Neuronal stem cell (in vitro differentiated cells): ENCODE data around the gene NEK11.

Source experiments
- DNase-seq: peaks from one replicate; pipeline ENCODE4 v3.0.0-alpha.2; 2013; ENCODE audit warnings: low spot score
- H2AFZ ChIP-seq: one replicate; pipeline ENCODE4 v1.6.1; 2013; ENCODE audit warnings: mild to moderate bottlenecking, low read length, inconsistent platforms
- H2AK5ac ChIP-seq: 2 replicates; pipeline ENCODE4 v1.6.1; 2013; ENCODE audit warnings: low read depth, mild to moderate bottlenecking, inconsistent platforms, low read length, moderate library complexity, mixed read lengths
- H2BK120ac ChIP-seq: 2 replicates; pipeline ENCODE4 v1.6.1; 2013; ENCODE audit warnings: low read depth, mild to moderate bottlenecking, inconsistent platforms, low read length, moderate library complexity, mixed read lengths
- H2BK12ac ChIP-seq: one replicate; pipeline ENCODE4 v1.6.1; 2013; ENCODE audit warnings: low read length, inconsistent platforms
- H2BK15ac ChIP-seq: 2 replicates; pipeline ENCODE4 v1.6.1; 2013; ENCODE audit warnings: mild to moderate bottlenecking, low read length, inconsistent platforms, mixed read lengths
- H2BK5ac ChIP-seq: one replicate; pipeline ENCODE4 v1.6.1; 2013; ENCODE audit warnings: inconsistent platforms, mild to moderate bottlenecking, low read length, moderate library complexity
- H3K14ac ChIP-seq: one replicate; pipeline ENCODE4 v1.6.1; 2013; ENCODE audit warnings: low read length, inconsistent platforms
- H3K18ac ChIP-seq: 2 replicates; pipeline ENCODE4 v1.6.1; 2013; ENCODE audit warnings: low read length, inconsistent platforms
- H3K23ac ChIP-seq: 2 replicates; pipeline ENCODE4 v1.6.1; 2013; ENCODE audit warnings: low read depth, mild to moderate bottlenecking, mixed read lengths, low read length, inconsistent platforms; ENCODE audit not compliant: poor library complexity
- H3K27ac ChIP-seq: replicated peaks from 3 replicates; pipeline ENCODE4 v1.5.1; 2013; ENCODE audit warnings: low read length, inconsistent platforms
- H3K27me3 ChIP-seq, 3 experiments: 2 replicates each; pipeline ENCODE4 v1.6.1; 2013; ENCODE audit warnings: low read length in 3 of 3, mild to moderate bottlenecking in 2 of 3, inconsistent platforms in 1 of 3, low read depth in 1 of 3, mixed read lengths in 1 of 3, moderate library complexity in 1 of 3; ENCODE audit not compliant: control insufficient read depth in 3 of 3, insufficient read depth in 3 of 3
- H3K36me3 ChIP-seq, 2 donors: replicated peaks in 1 of 2; 2 replicates each; pipeline ENCODE4 v1.6.1; 2013; ENCODE audit warnings: low read length in 2 of 2; ENCODE audit not compliant: control insufficient read depth in 2 of 2, insufficient read depth in 2 of 2
- H3K4ac ChIP-seq: 2 replicates; pipeline ENCODE4 v1.6.1; 2013; ENCODE audit warnings: inconsistent platforms, mild to moderate bottlenecking, low read length, moderate library complexity
- H3K4me1 ChIP-seq, 2 donors: 1 replicate in 1 of 2; 2 replicates in 1 of 2; pipeline ENCODE4 v1.6.1; 2013; ENCODE audit warnings: low read length in 2 of 2, low read depth in 1 of 2; ENCODE audit not compliant: control insufficient read depth in 2 of 2, insufficient read depth in 1 of 2
- H3K4me2 ChIP-seq: one replicate; pipeline ENCODE4 v1.6.1; 2013; ENCODE audit warnings: mild to moderate bottlenecking, low read length, inconsistent platforms; ENCODE audit not compliant: insufficient read depth, poor library complexity, severe bottlenecking
- H3K4me3 ChIP-seq, 2 donors: 2 replicates each; pipeline ENCODE4 v1.5.1; 2013; ENCODE audit warnings: low read length in 2 of 2, mild to moderate bottlenecking in 2 of 2, inconsistent platforms in 1 of 2, moderate library complexity in 1 of 2
- H3K79me1 ChIP-seq: one replicate; pipeline ENCODE4 v1.6.1; 2013; ENCODE audit warnings: low read depth, mild to moderate bottlenecking, inconsistent platforms, low read length, moderate library complexity
- H3K9ac ChIP-seq: one replicate; pipeline ENCODE4 v1.6.1; 2013; ENCODE audit warnings: mild to moderate bottlenecking, low read depth, low read length, inconsistent platforms; ENCODE audit not compliant: poor library complexity
- H3K9me3 ChIP-seq, 2 donors: replicated peaks in 1 of 2; 2 replicates each; pipeline versions ENCODE3 to v1.6.1; 2013; ENCODE audit warnings: low read length in 2 of 2, mild to moderate bottlenecking in 2 of 2, inconsistent platforms in 1 of 2, low read depth in 1 of 2, mixed read lengths in 1 of 2, moderate library complexity in 1 of 2; ENCODE audit not compliant: control insufficient read depth in 2 of 2, insufficient read depth in 1 of 2
- H4K8ac ChIP-seq: one replicate; pipeline ENCODE4 v1.6.1; 2013; ENCODE audit warnings: low read depth, mild to moderate bottlenecking, inconsistent platforms, low read length, moderate library complexity
- H4K91ac ChIP-seq: one replicate; pipeline ENCODE4 v1.6.1; 2013; ENCODE audit warnings: low read length, low read depth, mild to moderate bottlenecking, inconsistent platforms; ENCODE audit not compliant: poor library complexity
- WGBS, 2 donors: extraction: QIAGEN DNeasy Blood & Tissue Kit; methylation state at CpG; one replicate each; pipeline ENCODE4 v1.1.7; 2013; ENCODE audit warnings: missing lambda C conversion rate in 2 of 2, mixed read lengths in 1 of 2; ENCODE audit not compliant: insufficient read length in 2 of 2, insufficient replicate concordance in 1 of 2; ENCODE audit errors: extremely low coverage in 2 of 2; 5-methylcytosine and 5-hydroxymethylcytosine counted together

Gene NEK11

DNA sequence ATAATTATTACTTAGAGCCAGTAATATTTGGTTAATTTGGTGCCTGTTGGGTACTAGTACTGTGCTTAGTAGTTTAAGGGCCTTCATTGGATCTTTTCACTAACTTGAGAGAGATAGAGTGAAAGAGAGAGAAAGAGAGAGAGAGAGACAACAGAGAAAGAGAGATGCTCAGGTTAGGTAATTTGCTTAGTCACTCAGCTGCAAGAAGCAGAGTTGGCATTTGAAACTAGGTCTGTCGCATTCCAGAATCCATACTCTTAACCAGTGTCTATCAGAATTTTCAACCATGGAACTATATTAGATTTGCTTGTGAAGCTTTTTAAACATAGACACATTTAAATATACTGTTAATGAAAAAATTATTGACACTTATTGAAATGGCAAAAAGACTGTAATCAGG lies 323.8 kb downstream of the NEK11 start:
- Histone ChIP-seq H3K4ac (no peak overlapping the region), H3K36me3 (no peaks in the 10 kb centered on the region), H4K8ac (no peak overlapping the region), H3K79me1 (no peaks in the 10 kb centered on the region), H2BK5ac (no peak overlapping the region), H3K18ac (no peak overlapping the region), H4K91ac (no peak overlapping the region), H2BK12ac (no peak overlapping the region), H3K23ac (no peak overlapping the region), H3K4me1 (peaks cover 0 to 2% of the 10 kb centered on the region in 2 donors), H3K9me3 (no peaks in the 10 kb centered on the region), H3K14ac (no peak overlapping the region), H2AFZ (no peak overlapping the region), H2BK15ac (no peak overlapping the region), H3K9ac (no peak overlapping the region), H2BK120ac (no peak overlapping the region), H3K27me3 (peaks cover 0 to 2% (median 0%) of the 10 kb centered on the region in 3 experiments), H3K4me2 (no peak overlapping the region), H2AK5ac (no peak overlapping the region), H3K4me3 (no peak overlapping the region), H3K27ac (no peak overlapping the region)
- no CpG with 5 or more reads among the region's 1 CpG for WGBS, 2 donors
- no peak for DNase-seq

DNA sequence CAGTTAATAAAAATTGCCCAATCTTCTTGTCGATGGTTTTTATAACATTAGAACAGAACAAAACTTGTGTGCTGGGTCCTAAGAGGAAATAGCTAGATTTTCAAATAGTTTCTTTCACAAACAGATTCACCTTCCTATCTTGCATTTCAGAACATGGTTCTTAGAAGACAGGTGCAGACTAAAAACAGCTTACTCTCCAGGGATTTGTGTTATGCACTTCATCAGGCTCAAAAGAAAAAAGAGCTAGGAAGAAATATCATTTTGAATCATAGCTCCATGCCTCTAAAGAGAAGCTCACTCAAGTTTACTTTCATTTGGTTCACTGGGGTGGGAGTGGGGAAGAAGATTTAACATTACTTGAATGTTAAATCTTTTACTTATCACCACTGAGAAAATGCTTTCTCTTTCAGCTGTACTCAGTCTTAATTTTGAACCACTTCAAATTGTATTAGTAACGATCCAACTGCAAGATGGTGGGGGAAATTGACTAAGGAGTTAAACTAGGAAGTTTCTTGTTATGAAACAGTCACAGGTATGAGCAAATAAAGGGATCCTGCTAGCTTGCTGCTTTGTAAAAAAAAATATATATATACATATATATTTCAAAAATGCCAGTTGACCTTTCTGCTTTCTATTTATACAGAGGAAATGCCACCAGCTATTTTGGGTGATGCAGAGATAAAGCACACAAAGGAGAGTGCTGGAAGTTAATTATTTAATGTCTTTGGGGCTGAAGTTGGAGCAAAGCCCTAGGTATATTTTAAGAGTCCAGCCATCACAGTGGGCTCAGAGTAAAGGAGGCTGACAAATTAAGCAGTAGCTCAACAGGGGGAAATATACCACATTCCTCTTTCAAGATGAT lies 326.6 kb downstream of the NEK11 start:
- H3K4me1 ChIP-seq, result peaks cover 0 to 2% of the 10 kb centered on the region in 2 donors
- H3K27me3 ChIP-seq, result peaks cover 0 to 2% (median 0%) of the 10 kb centered on the region in 3 experiments
- DNase-seq, result no peak
- WGBS, 2 donors, result no CpG with 5 or more reads among the region's 2 CpGs
- no peak overlapping the region for H3K18ac ChIP-seq
- H3K9ac ChIP-seq, result no peak overlapping the region
- no peaks in the 10 kb centered on the region for H3K79me1 ChIP-seq
- no peak overlapping the region for H3K4ac ChIP-seq
- H3K27ac ChIP-seq, result no peak overlapping the region
- H4K91ac ChIP-seq, result no peak overlapping the region
- no peak overlapping the region for H2BK5ac ChIP-seq
- no peak overlapping the region for H3K23ac ChIP-seq
- peak overlapping the region; percentile 32 for H2AFZ ChIP-seq
- H3K14ac ChIP-seq, result no peak overlapping the region
- no peak overlapping the region for H4K8ac ChIP-seq
- no peak overlapping the region for H2BK120ac ChIP-seq
- no peak overlapping the region for H3K4me3 ChIP-seq
- no peaks in the 10 kb centered on the region for H3K9me3 ChIP-seq
- H2AK5ac ChIP-seq, result no peak overlapping the region
- H2BK12ac ChIP-seq, result no peak overlapping the region
- no peak overlapping the region for H2BK15ac ChIP-seq
- H3K4me2 ChIP-seq, result no peak overlapping the region
- H3K36me3 ChIP-seq, result no peaks in the 10 kb centered on the region

- H2BK5ac ChIP-seq, result no peak overlapping the region
- no peak overlapping the region for H3K18ac ChIP-seq
- no peak overlapping the region for H2BK120ac ChIP-seq
- no peak overlapping the region for H2AFZ ChIP-seq
- H3K4ac ChIP-seq, result no peak overlapping the region
- no peak overlapping the region for H2BK12ac ChIP-seq
- peaks cover 0 to 2% of the 10 kb centered on the region in 2 donors for H3K4me1 ChIP-seq
- no peak overlapping the region for H3K27ac ChIP-seq
- H3K27me3 ChIP-seq, result peaks cover 0 to 2% (median 0%) of the 10 kb centered on the region in 3 experiments
- no peak overlapping the region for H3K14ac ChIP-seq
- H3K4me3 ChIP-seq, result no peak overlapping the region
- no peak for DNase-seq
- no peak overlapping the region for H2BK15ac ChIP-seq
- H3K23ac ChIP-seq, result no peak overlapping the region
- no peak overlapping the region for H3K9ac ChIP-seq
- H4K8ac ChIP-seq, result no peak overlapping the region
- H3K79me1 ChIP-seq, result no peaks in the 10 kb centered on the region
- no peak overlapping the region for H2AK5ac ChIP-seq
- no peak overlapping the region for H3K4me2 ChIP-seq
- no peaks in the 10 kb centered on the region for H3K36me3 ChIP-seq
- H3K9me3 ChIP-seq, result no peaks in the 10 kb centered on the region
- no CpG with 5 or more reads among the region's 2 CpGs for WGBS, 2 donors
- no peak overlapping the region for H4K91ac ChIP-seq
Measured at GRCh38 chr3:131353986-131354385, 327.3 kb downstream of the NEK11 start.

- H3K4me1 ChIP-seq, result peaks cover 0 to 2% of the 10 kb centered on the region in 2 donors
- no peak for DNase-seq
- no peak overlapping the region for H2BK120ac ChIP-seq
- no peak overlapping the region for H4K91ac ChIP-seq
- H3K4me2 ChIP-seq, result no peak overlapping the region
- no peak overlapping the region for H3K18ac ChIP-seq
- no peak overlapping the region for H2AFZ ChIP-seq
- H3K14ac ChIP-seq, result no peak overlapping the region
- no peak overlapping the region for H2BK15ac ChIP-seq
- H3K9ac ChIP-seq, result no peak overlapping the region
- no CpG with 5 or more reads among the region's 5 CpGs for WGBS, 2 donors
- peaks cover 0 to 2% (median 0%) of the 10 kb centered on the region in 3 experiments for H3K27me3 ChIP-seq
- no peak overlapping the region for H2AK5ac ChIP-seq
- H2BK5ac ChIP-seq, result no peak overlapping the region
- no peak overlapping the region for H3K23ac ChIP-seq
- H3K27ac ChIP-seq, result no peak overlapping the region
- H3K4me3 ChIP-seq, result no peak overlapping the region
- no peaks in the 10 kb centered on the region for H3K79me1 ChIP-seq
- H4K8ac ChIP-seq, result no peak overlapping the region
- no peaks in the 10 kb centered on the region for H3K36me3 ChIP-seq
- H3K9me3 ChIP-seq, result no peaks in the 10 kb centered on the region
- H2BK12ac ChIP-seq, result no peak overlapping the region
- H3K4ac ChIP-seq, result no peak overlapping the region
Measured at GRCh38 chr3:131356006-131356595, 329.4 kb downstream of the NEK11 start.
